H1 (cell line): ENCODE results near the gene LCP1. TPM values are rescaled to one million over a fixed set of nuclear protein-coding genes. Genes with fewer than 3 reads are reported as not detected.

ENCODE experiments used
- CTCF ChIA-PET: fragments of 300-600 bp; sonication (Branson Sonifier 250); formaldehyde crosslinking; loops from one replicate; lab custom pipeline; 2021; ENCODE audit not compliant: partially characterized antibody; lab: Charles Lee
- POLR2A ChIA-PET: fragments of 300-600 bp; sonication (Branson Sonifier 250); formaldehyde crosslinking; loops from one replicate; lab custom pipeline; 2021; ENCODE audit warnings: inconsistent platforms; ENCODE audit not compliant: partially characterized antibody; lab: Charles Lee
- DNase-seq, 2 experiments: peaks; one replicate each; pipeline versions ENCODE4 v3.0.0 to v3.0.0-alpha.2; 2010 to 2022; ENCODE audit warnings: low spot score in 2 of 2, low read depth in 1 of 2, mixed read lengths in 1 of 2
- FAIRE-seq: peaks from 2 replicates; lab custom pipeline; 2011; peaks lifted over from hg19 to GRCh38; lab: Jason Lieb, UNC
- H2AFZ ChIP-seq: 2 replicates; pipeline ENCODE4 v1.8.1; 2012; ENCODE audit warnings: low read length, inconsistent platforms
- H2AK5ac ChIP-seq: 2 replicates; pipeline ENCODE4 v1.6.1; 2013; ENCODE audit warnings: low read depth, low read length
- H2BK120ac ChIP-seq: replicated peaks from 2 replicates; pipeline ENCODE3; 2013; ENCODE audit warnings: low read depth, low read length, inconsistent platforms
- H2BK12ac ChIP-seq: 2 replicates; pipeline ENCODE4 v1.6.1; 2013; ENCODE audit warnings: low read depth, low read length
- H2BK15ac ChIP-seq: 2 replicates; pipeline ENCODE4 v1.6.1; 2013; ENCODE audit warnings: low read length
- H2BK20ac ChIP-seq: 2 replicates; pipeline ENCODE4 v1.6.1; 2013; ENCODE audit warnings: low read length
- H2BK5ac ChIP-seq: 2 replicates; pipeline ENCODE4 v1.6.1; 2013; ENCODE audit warnings: low read depth, low read length
- H3K14ac ChIP-seq: 2 replicates; pipeline ENCODE4 v1.6.1; 2013; ENCODE audit warnings: inconsistent platforms; ENCODE audit not compliant: insufficient read length
- H3K18ac ChIP-seq: 2 replicates; pipeline ENCODE4 v1.6.1; 2013; ENCODE audit warnings: low read length; ENCODE audit errors: extremely low read depth
- H3K23ac ChIP-seq: 2 replicates; pipeline ENCODE4 v1.6.1; 2013; ENCODE audit warnings: inconsistent platforms; ENCODE audit not compliant: insufficient read length
- H3K23me2 ChIP-seq: 2 replicates; pipeline ENCODE4 v1.6.1; 2013; ENCODE audit warnings: low read depth, low read length
- H3K27ac ChIP-seq: 2 replicates; pipeline ENCODE4 v1.6.1; 2011; ENCODE audit warnings: low read depth, low read length, inconsistent platforms
- H3K27me3 ChIP-seq, 4 experiments: replicated peaks in 1 of 4; 1 replicate in 1 of 4; 2 replicates in 3 of 4; pipeline versions ENCODE4 v1.6.1 to v1.8.1; 2011 to 2013; ENCODE audit warnings: low read length in 3 of 4, mild to moderate bottlenecking in 3 of 4, inconsistent platforms in 2 of 4, mixed read lengths in 2 of 4, moderate library complexity in 1 of 4; ENCODE audit not compliant: control insufficient read depth in 3 of 4, insufficient read depth in 3 of 4; ENCODE audit errors: extremely low read depth in 1 of 4
- H3K36me3 ChIP-seq, 4 experiments: 2 replicates each; pipeline versions ENCODE4 v1.6.1 to v1.8.1; 2011 to 2013; ENCODE audit warnings: mild to moderate bottlenecking in 4 of 4, low read length in 3 of 4, moderate library complexity in 2 of 4, control low read depth in 1 of 4, inconsistent platforms in 1 of 4; ENCODE audit not compliant: insufficient read depth in 4 of 4, control insufficient read depth in 2 of 4
- H3K4ac ChIP-seq: replicated peaks from 2 replicates; pipeline ENCODE3; 2013; ENCODE audit warnings: low read length, low read depth, mixed read lengths, inconsistent platforms; ENCODE audit not compliant: insufficient read length
- H3K4me1 ChIP-seq, 4 experiments: replicated peaks in 1 of 4; 1 replicate in 1 of 4; 2 replicates in 3 of 4; pipeline versions ENCODE4 v1.6.1 to v1.8.1; 2011 to 2013; ENCODE audit warnings: low read length in 3 of 4, inconsistent platforms in 2 of 4, mixed read lengths in 1 of 4; ENCODE audit not compliant: insufficient read depth in 4 of 4, control insufficient read depth in 3 of 4
- H3K4me2 ChIP-seq, 2 experiments: 2 replicates each; pipeline versions ENCODE4 v1.6.1 to v1.8.1; 2011 to 2013; ENCODE audit warnings: low read depth in 2 of 2, low read length in 2 of 2, control low read depth in 1 of 2, inconsistent platforms in 1 of 2, mild to moderate bottlenecking in 1 of 2; ENCODE audit not compliant: insufficient read depth in 1 of 2
- H3K4me3 ChIP-seq, 4 experiments: fragments of 200-600, 300-600 bp in 1 of 4; sonication (generic), shearing (Covaris generic), sonication (Bioruptor Twin) in 1 of 4; 2 replicates each; pipeline versions ENCODE4 v1.5.1 to v1.8.1; 2011 to 2016; ENCODE audit warnings: low read length in 4 of 4, low read depth in 3 of 4, control low read depth in 2 of 4, inconsistent platforms in 2 of 4, mild to moderate bottlenecking in 2 of 4, mixed read lengths in 1 of 4, moderate library complexity in 1 of 4; ENCODE audit not compliant: insufficient read depth in 2 of 4; ENCODE audit errors: extremely low read depth in 1 of 4
- H3K56ac ChIP-seq: replicated peaks from 2 replicates; pipeline ENCODE3; 2013; ENCODE audit warnings: low read depth, mild to moderate bottlenecking, mixed read lengths, low read length, inconsistent platforms; ENCODE audit not compliant: insufficient read length
- H3K79me1 ChIP-seq: 2 replicates; pipeline ENCODE4 v1.6.1; 2013; ENCODE audit warnings: low read depth, low read length, control low read depth
- H3K79me2 ChIP-seq, 2 experiments: 2 replicates each; pipeline versions ENCODE4 v1.6.1 to v1.8.1; 2012 to 2013; ENCODE audit warnings: low read length in 2 of 2, mild to moderate bottlenecking in 2 of 2, inconsistent platforms in 1 of 2; ENCODE audit not compliant: insufficient read depth in 2 of 2, control insufficient read depth in 1 of 2
- H3K9ac ChIP-seq, 4 experiments: replicated peaks in 1 of 4; 1 replicate in 1 of 4; 2 replicates in 3 of 4; pipeline versions ENCODE4 v1.6.1 to v1.8.1; 2011 to 2013; ENCODE audit warnings: low read depth in 3 of 4, low read length in 3 of 4, control low read depth in 2 of 4, mild to moderate bottlenecking in 2 of 4, moderate library complexity in 2 of 4, inconsistent platforms in 1 of 4; ENCODE audit errors: extremely low read depth in 1 of 4
- H3K9me3 ChIP-seq, 2 experiments: 2 replicates each; pipeline versions ENCODE4 v1.6.1 to v1.8.1; 2012 to 2013; ENCODE audit warnings: mild to moderate bottlenecking in 2 of 2, moderate library complexity in 2 of 2, control low read depth in 1 of 2, inconsistent platforms in 1 of 2, low read depth in 1 of 2, low read length in 1 of 2, mixed read lengths in 1 of 2; ENCODE audit not compliant: insufficient read depth in 2 of 2
- H4K20me1 ChIP-seq, 2 experiments: replicated peaks in 1 of 2; 2 replicates each; pipeline versions ENCODE3 to v1.8.1; 2011 to 2013; ENCODE audit warnings: inconsistent platforms in 2 of 2, low read length in 2 of 2, mild to moderate bottlenecking in 1 of 2; ENCODE audit not compliant: insufficient read depth in 2 of 2, control insufficient read depth in 1 of 2
- H4K5ac ChIP-seq: 2 replicates; pipeline ENCODE4 v1.6.1; 2013; ENCODE audit warnings: low read length, low read depth, mixed read lengths, inconsistent platforms; ENCODE audit not compliant: insufficient read length
- H4K8ac ChIP-seq: 2 replicates; pipeline ENCODE4 v1.8.0; 2013; ENCODE audit warnings: mild to moderate bottlenecking, moderate library complexity, low read length, inconsistent platforms; ENCODE audit not compliant: insufficient read depth; ENCODE audit errors: extremely low read depth
- H4K91ac ChIP-seq: replicated peaks from 2 replicates; pipeline ENCODE3; 2013; ENCODE audit warnings: low read length, mixed read lengths, inconsistent platforms; ENCODE audit not compliant: insufficient read length
- CEBPB ChIP-seq: IDR thresholded peaks from 2 replicates; pipeline ENCODE4 v1.6.1; 2012; ENCODE audit warnings: low read depth, low read length
- CREB1 ChIP-seq: IDR thresholded peaks from 2 replicates; pipeline ENCODE4 v1.6.1; 2012; ENCODE audit warnings: inconsistent platforms
- SAP30 ChIP-seq: fragments of 300-600 bp; sonication (generic); IDR thresholded peaks from 2 replicates; pipeline ENCODE4 v1.7.1; 2012; ENCODE audit warnings: low read length, moderate library complexity, mild to moderate bottlenecking, inconsistent platforms; ENCODE audit not compliant: insufficient read depth, insufficient replicate concordance
- SIN3A ChIP-seq, 2 experiments: IDR thresholded peaks in 1 of 2; conservative IDR thresholded peaks in 1 of 2; 2 replicates each; pipeline ENCODE4 v1.6.1; 2011 to 2012; ENCODE audit warnings: low read length in 2 of 2, improper control_type of control experiment in 1 of 2, low read depth in 1 of 2, mild to moderate bottlenecking in 1 of 2
- WGBS, 2 experiments: shearing (Covaris generic) in 1 of 2; methylation state at CpG; one replicate each; pipeline versions ENCODE4 v1.1.6 to v1.1.7; 2013 to 2015; ENCODE audit warnings: low lambda C conversion rate in 2 of 2, mixed read lengths in 2 of 2, inconsistent platforms in 1 of 2, low coverage in 1 of 2, missing lambda C conversion rate in 1 of 2; ENCODE audit not compliant: insufficient replicate concordance in 2 of 2, insufficient coverage in 1 of 2, insufficient read length in 1 of 2; ENCODE audit errors: extremely low coverage in 1 of 2, missing lambda C conversion rate in 1 of 2; 5-methylcytosine and 5-hydroxymethylcytosine counted together
- polyA plus RNA-seq, 7 experiments: library from polyadenylated mRNA; depleted of rRNA in 3 of 7; stranded (reverse) in 5 of 7; unstranded in 2 of 7; fragments of >200 nt in 5 of 7; fragments of 200-250 nt in 2 of 7; gene quantifications; 1 replicate in 5 of 7; 2 replicates in 1 of 7; 4 replicates in 1 of 7; pipeline versions ENCODE4 v1.2.1 to v1.2.3, GENCODE V29; 2011 to 2013; ENCODE audit warnings: missing spikeins in 2 of 7, mixed read lengths in 2 of 7
- total RNA-seq: library from RNA; stranded (reverse); fragmentation: NEBNext Ultra II Directional; extraction: Animal tissue kit (Norgen Biotek cat#: 25700); gene quantifications from 2 replicates; pipeline ENCODE4 v1.2.1, GENCODE V29; 2021
- TF ChIP-seq, protein P1 (sequence below): IDR thresholded peaks from 2 replicates; pipeline ENCODE4 v1.6.1; 2011; ENCODE audit warnings: low read length, improper control_type of control experiment

Gene LCP1
- total and polyA plus RNA-seq, 2 of the 8 experiments (the other 6 are each of a cell fraction or from before 2014, with no cell fraction given) = 0.65 to 4.3 TPM

DNA sequence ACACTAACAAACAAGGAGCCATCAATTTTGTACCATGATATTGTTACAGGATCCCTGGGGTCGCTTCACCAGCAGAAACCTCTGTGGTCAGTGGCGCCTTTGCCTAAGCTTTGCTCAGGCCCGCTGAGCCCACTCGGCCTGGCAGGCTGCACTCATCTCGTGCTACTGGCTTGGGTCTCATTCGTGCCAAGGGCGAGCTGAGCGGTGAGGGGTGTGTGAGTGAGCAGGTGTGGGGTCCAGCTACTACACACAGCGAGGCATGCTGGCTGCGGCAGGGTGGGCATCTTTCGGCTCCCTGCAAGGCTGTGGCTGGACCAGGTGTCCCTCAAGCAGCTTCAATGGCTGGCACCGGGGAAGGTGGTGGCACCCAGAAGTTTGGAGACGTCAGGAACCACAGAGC lies 96.2 kb downstream of the LCP1 start:
- Histone ChIP-seq H3K14ac (no peak overlapping the region), H4K20me1 (no peaks in the 10 kb centered on the region), H2BK5ac (no peak overlapping the region), H3K4me2 (no peak overlapping the region), H3K9ac (no peak overlapping the region), H3K23ac (no peak overlapping the region), H3K36me3 (no peaks in the 10 kb centered on the region), H4K91ac (no peak overlapping the region), H2AK5ac (no peak overlapping the region), H3K79me1 (no peaks in the 10 kb centered on the region), H4K5ac (no peak overlapping the region), H3K4me3 (no peak overlapping the region), H3K27ac (no peak overlapping the region), H2BK15ac (no peak overlapping the region)
- FAIRE-seq (no peak), DNase-seq (no peak)
- POLR2A ChIA-PET = no interaction called here
- TF ChIP-seq, protein P1, sequence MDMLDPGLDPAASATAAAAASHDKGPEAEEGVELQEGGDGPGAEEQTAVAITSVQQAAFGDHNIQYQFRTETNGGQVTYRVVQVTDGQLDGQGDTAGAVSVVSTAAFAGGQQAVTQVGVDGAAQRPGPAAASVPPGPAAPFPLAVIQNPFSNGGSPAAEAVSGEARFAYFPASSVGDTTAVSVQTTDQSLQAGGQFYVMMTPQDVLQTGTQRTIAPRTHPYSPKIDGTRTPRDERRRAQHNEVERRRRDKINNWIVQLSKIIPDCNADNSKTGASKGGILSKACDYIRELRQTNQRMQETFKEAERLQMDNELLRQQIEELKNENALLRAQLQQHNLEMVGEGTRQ = no peak
- TF ChIP-seq SIN3A (conservative IDR thresholded peaks at IDR 0.05 in 1 of 2, IDR thresholded peaks at IDR 0.05 in 1 of 2; ENCODE audit: low read depth in 1 of 2, low read length in 2 of 2) (no peak), CREB1 (no peak), SAP30 (no peak), CEBPB (no peak)
- TF ChIP-seq, all 59 proteins: peak for 0
- 87% methylated on average over 13 of the region's 13 CpGs; no CpG with 5 or more reads in 1 of the 2 experiments for WGBS, 2 experiments
- H2BK12ac ChIP-seq = no peak overlapping the region
- H3K56ac ChIP-seq = no peak overlapping the region
- H3K9me3 ChIP-seq = peaks cover 0 to 7% of the 10 kb centered on the region in 2 experiments; a peak in 1 of 4 replicates
- no peaks in the 10 kb centered on the region for H3K27me3 ChIP-seq
- H2AFZ ChIP-seq = no peak overlapping the region
- H2BK120ac ChIP-seq = no peak overlapping the region
- no peak overlapping the region for H3K4ac ChIP-seq
- no peak overlapping the region for H3K18ac ChIP-seq
- no peaks in the 10 kb centered on the region for H3K4me1 ChIP-seq
- no peak overlapping the region for H4K8ac ChIP-seq
- no peak overlapping the region for H2BK20ac ChIP-seq
- CTCF ChIA-PET = interaction anchor here (1.0 to 1.1 kb wide), 3 partner anchors 9 to 40 kb away, joined by 3 to 5 read pairs (median 3); no protein-coding TSS in a partner anchor
- H3K79me2 ChIP-seq = no peaks in the 10 kb centered on the region
- H3K23me2 ChIP-seq = no peaks in the 10 kb centered on the region
